ENCODE measurements around the gene FGD4.

Gene FGD4

DNA sequence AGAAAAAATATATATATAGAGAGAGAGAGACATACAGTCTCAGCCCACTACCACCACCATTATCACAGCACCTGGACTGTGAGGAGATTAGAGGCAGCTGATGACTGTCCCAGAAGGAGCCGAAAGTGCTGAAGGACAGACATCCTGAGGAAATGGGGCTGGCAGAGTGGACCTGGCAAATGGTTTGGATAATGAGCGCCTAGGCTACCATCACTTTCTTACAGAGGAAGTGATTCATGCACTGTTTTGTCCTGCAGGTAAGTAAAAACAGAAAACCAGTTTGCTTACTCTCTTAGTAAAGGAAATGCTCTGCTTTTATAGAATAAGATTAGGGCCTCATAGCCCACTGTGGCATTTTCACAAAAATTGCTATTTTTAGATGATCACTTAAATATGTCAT lies 251.2 kb downstream of the FGD4 start:
- Histone ChIP-seq H3F3A (ENCODE audit: low read depth) (0 out of 2 replicates have a peak, but pooled peaks cover 5% of the 10 kb centered on the region), H3K9me3 (ENCODE audit: insufficient read depth, low read depth, low read length) (no peaks in the 10 kb centered on the region), H3K27me3 (ENCODE audit: insufficient read depth, low read length, poor library complexity, severe bottlenecking) (no peaks in the 10 kb centered on the region), H3K9ac (ENCODE audit: low read depth, low read length, poor library complexity, severe bottlenecking) (no peak overlapping the region), H2AFZ (ENCODE audit: low read length) (no peak overlapping the region), H4K20me1 (ENCODE audit: insufficient read depth, low read length, poor library complexity, severe bottlenecking) (no peaks in the 10 kb centered on the region), H3K9me2 (replicated peaks; ENCODE audit: low read depth, low read length) (no peaks in the 10 kb centered on the region), H3K36me3 (ENCODE audit: insufficient read depth, low read length) (no peaks in the 10 kb centered on the region), H3K79me2 (ENCODE audit: insufficient read depth, low read length) (no peaks in the 10 kb centered on the region), H3K4me2 (ENCODE audit: low read depth, low read length, poor library complexity, severe bottlenecking) (peak overlapping the region; percentile 35), H3K4me3 (ENCODE audit: low read length, poor library complexity, severe bottlenecking) (no peak overlapping the region), H3K4me1 (ENCODE audit: insufficient read depth, low read length, poor library complexity, severe bottlenecking) (peaks cover 13% of the 10 kb centered on the region)
- no peak for TF ChIP-seq EZH2phosphoT487 (IDR thresholded peaks at IDR 0.05; ENCODE audit: borderline replicate concordance)
- TF ChIP-seq, protein P1, sequence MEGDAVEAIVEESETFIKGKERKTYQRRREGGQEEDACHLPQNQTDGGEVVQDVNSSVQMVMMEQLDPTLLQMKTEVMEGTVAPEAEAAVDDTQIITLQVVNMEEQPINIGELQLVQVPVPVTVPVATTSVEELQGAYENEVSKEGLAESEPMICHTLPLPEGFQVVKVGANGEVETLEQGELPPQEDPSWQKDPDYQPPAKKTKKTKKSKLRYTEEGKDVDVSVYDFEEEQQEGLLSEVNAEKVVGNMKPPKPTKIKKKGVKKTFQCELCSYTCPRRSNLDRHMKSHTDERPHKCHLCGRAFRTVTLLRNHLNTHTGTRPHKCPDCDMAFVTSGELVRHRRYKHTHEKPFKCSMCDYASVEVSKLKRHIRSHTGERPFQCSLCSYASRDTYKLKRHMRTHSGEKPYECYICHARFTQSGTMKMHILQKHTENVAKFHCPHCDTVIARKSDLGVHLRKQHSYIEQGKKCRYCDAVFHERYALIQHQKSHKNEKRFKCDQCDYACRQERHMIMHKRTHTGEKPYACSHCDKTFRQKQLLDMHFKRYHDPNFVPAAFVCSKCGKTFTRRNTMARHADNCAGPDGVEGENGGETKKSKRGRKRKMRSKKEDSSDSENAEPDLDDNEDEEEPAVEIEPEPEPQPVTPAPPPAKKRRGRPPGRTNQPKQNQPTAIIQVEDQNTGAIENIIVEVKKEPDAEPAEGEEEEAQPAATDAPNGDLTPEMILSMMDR (conservative IDR thresholded peaks at IDR 0.05; ENCODE audit: low read length) = no peak

DNA sequence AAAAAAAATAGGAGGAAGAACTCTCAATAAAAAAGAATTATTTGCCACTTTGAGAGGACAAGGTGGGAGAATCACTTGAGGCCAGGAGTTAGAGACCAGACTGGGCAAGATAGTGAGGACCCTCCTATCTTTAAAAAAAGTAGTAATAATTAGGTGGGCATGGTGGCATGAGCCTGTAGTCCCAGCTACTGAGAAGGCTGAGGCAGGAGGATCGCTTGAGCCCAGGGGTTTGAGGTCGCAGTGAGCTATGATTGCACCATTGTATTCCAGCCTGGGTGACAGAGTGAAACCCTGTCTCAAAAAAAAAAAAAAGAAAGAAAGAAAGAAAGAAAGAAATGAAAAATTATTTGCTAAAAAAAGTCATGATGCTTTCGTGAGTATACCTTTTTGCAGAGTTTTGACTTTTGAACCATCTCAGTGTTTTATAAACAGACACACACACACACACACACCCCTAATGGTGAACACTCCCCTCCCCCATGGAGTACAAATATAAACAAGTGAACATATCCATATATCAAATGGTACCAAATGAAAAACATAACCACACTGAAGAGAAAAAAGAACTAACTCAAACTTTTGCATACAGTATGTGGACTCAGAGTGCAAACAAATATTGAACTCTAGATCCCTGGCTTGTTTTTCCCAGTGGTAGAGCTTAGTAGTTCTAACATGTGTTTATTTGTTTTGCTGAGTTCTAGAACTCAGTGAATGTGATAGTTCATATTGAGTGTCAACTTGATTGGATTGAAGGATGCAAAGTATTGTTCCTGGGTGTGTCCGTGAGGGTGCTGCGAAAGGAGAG lies 252.0 kb downstream of the FGD4 start:
- H3K4me2 ChIP-seq (ENCODE audit: low read depth, low read length, poor library complexity, severe bottlenecking) = peak overlapping the region; percentile 35
- TF ChIP-seq EZH2phosphoT487 (IDR thresholded peaks at IDR 0.05; ENCODE audit: borderline replicate concordance) = no peak
- TF ChIP-seq, protein P1 (conservative IDR thresholded peaks at IDR 0.05; ENCODE audit: low read length) = no peak

DNA sequence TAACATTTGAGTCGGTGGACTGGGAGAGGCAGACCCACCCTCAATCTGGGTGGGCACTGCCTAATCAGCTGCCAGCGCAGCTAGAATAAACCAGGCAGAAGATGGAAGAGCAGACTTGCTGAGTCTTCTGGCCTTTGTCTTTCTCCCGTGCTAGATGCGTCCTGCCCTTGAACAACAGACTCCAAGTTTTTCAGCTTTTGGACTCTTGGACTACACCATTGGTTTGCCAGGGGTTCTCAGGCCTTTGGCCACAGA lies 252.5 kb downstream of the FGD4 start:
- Histone ChIP-seq H3K4me2 (ENCODE audit: low read depth, low read length, poor library complexity, severe bottlenecking) (peak overlapping the region; percentile 35), H4K20me1 (ENCODE audit: insufficient read depth, low read length, poor library complexity, severe bottlenecking) (no peaks in the 10 kb centered on the region), H3K9me2 (replicated peaks; ENCODE audit: low read depth, low read length) (no peaks in the 10 kb centered on the region), H3K9ac (ENCODE audit: low read depth, low read length, poor library complexity, severe bottlenecking) (no peak overlapping the region), H3K9me3 (ENCODE audit: insufficient read depth, low read depth, low read length) (no peaks in the 10 kb centered on the region), H2AFZ (ENCODE audit: low read length) (no peak overlapping the region), H3K4me1 (ENCODE audit: insufficient read depth, low read length, poor library complexity, severe bottlenecking) (peaks cover 13% of the 10 kb centered on the region), H3K79me2 (ENCODE audit: insufficient read depth, low read length) (no peaks in the 10 kb centered on the region), H3F3A (ENCODE audit: low read depth) (0 out of 2 replicates have a peak, but pooled peaks cover 5% of the 10 kb centered on the region), H3K4me3 (ENCODE audit: low read length, poor library complexity, severe bottlenecking) (no peak overlapping the region), H3K27me3 (ENCODE audit: insufficient read depth, low read length, poor library complexity, severe bottlenecking) (no peaks in the 10 kb centered on the region), H3K36me3 (ENCODE audit: insufficient read depth, low read length) (no peaks in the 10 kb centered on the region)
- TF ChIP-seq EZH2phosphoT487 (IDR thresholded peaks at IDR 0.05; ENCODE audit: borderline replicate concordance) = no peak
- TF ChIP-seq, protein P1 (conservative IDR thresholded peaks at IDR 0.05; ENCODE audit: low read length) = no peak

More for the DNA sequence above, 252.0 kb downstream of the FGD4 start:
- Histone ChIP-seq H3K4me3 (ENCODE audit: low read length, poor library complexity, severe bottlenecking) (no peak overlapping the region), H3K36me3 (ENCODE audit: insufficient read depth, low read length) (no peaks in the 10 kb centered on the region), H3K27me3 (ENCODE audit: insufficient read depth, low read length, poor library complexity, severe bottlenecking) (no peaks in the 10 kb centered on the region), H3K9ac (ENCODE audit: low read depth, low read length, poor library complexity, severe bottlenecking) (no peak overlapping the region), H4K20me1 (ENCODE audit: insufficient read depth, low read length, poor library complexity, severe bottlenecking) (no peaks in the 10 kb centered on the region), H3F3A (ENCODE audit: low read depth) (0 out of 2 replicates have a peak, but pooled peaks cover 5% of the 10 kb centered on the region), H3K9me3 (ENCODE audit: insufficient read depth, low read depth, low read length) (no peaks in the 10 kb centered on the region), H3K79me2 (ENCODE audit: insufficient read depth, low read length) (no peaks in the 10 kb centered on the region), H3K9me2 (replicated peaks; ENCODE audit: low read depth, low read length) (no peaks in the 10 kb centered on the region), H3K4me1 (ENCODE audit: insufficient read depth, low read length, poor library complexity, severe bottlenecking) (peaks cover 13% of the 10 kb centered on the region), H2AFZ (ENCODE audit: low read length) (no peak overlapping the region)
